ENCODE measurements around the gene ZNF511. TPM values are rescaled to one million over a fixed set of nuclear protein-coding genes. Genes with fewer than 3 reads are reported as not detected.

ZNF511 gene
- total RNA-seq, 1 experiment from 2014 or later = 49.0 TPM

GRCh38 chr10:133311570-133311969 is 2.9 kb downstream of the ZNF511 start:
- no TSS peak for BruUV-seq (replicated peaks)
- intact Hi-C loops (cut with micrococcal nuclease) = no loop called here
- H3K9me2 ChIP-seq (ENCODE audit: insufficient read depth) = no peaks in the 10 kb centered on the region
- DNase-seq (ENCODE audit: low read depth, low spot score) (no peak), ATAC-seq (no peak)
- no peaks in the 10 kb centered on the region for H3K9me3 ChIP-seq (ENCODE audit: control insufficient read depth in 1 of 2, insufficient read depth in 1 of 2, low read depth in 1 of 2, low read length in 2 of 2)
- peaks cover 2 to 15% of the 10 kb centered on the region in 2 experiments; a peak in 2 of 4 replicates for H3K4me1 ChIP-seq (ENCODE audit: control insufficient read depth in 1 of 2, insufficient read depth in 2 of 2, low read length in 2 of 2)
- TF ChIP-seq POLR2A (IDR thresholded peaks at IDR 0.05; ENCODE audit: borderline replicate concordance, extremely low read depth, insufficient read depth, insufficient read length) (no peak), ELF1 (IDR thresholded peaks at IDR 0.05; ENCODE audit: borderline replicate concordance, low read depth) (no peak), CEBPB (IDR thresholded peaks at IDR 0.05; ENCODE audit: low read depth) (no peak), POLR2AphosphoS5 (IDR thresholded peaks at IDR 0.05; ENCODE audit: low read depth, low read length) (no peak), MAX (IDR thresholded peaks at IDR 0.05) (no peak), JUND (IDR thresholded peaks at IDR 0.05) (no peak), EZH2phosphoT487 (IDR thresholded peaks at IDR 0.05; ENCODE audit: borderline replicate concordance) (no peak), RAD21 (IDR thresholded peaks at IDR 0.05; ENCODE audit: low read depth) (no peak), SRF (IDR thresholded peaks at IDR 0.05; ENCODE audit: low read depth) (no peak), ZFX (IDR thresholded peaks at IDR 0.05) (no peak), YY1 (IDR thresholded peaks at IDR 0.05; ENCODE audit: extremely low read depth, insufficient replicate concordance, low read depth, low read length) (no peak), CBX3 (IDR thresholded peaks at IDR 0.05; ENCODE audit: low read depth) (no peak)
- TF ChIP-seq, protein P1, sequence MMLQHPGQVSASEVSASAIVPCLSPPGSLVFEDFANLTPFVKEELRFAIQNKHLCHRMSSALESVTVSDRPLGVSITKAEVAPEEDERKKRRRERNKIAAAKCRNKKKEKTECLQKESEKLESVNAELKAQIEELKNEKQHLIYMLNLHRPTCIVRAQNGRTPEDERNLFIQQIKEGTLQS (IDR thresholded peaks at IDR 0.05) = no peak
- TF ChIP-seq, protein P2, sequence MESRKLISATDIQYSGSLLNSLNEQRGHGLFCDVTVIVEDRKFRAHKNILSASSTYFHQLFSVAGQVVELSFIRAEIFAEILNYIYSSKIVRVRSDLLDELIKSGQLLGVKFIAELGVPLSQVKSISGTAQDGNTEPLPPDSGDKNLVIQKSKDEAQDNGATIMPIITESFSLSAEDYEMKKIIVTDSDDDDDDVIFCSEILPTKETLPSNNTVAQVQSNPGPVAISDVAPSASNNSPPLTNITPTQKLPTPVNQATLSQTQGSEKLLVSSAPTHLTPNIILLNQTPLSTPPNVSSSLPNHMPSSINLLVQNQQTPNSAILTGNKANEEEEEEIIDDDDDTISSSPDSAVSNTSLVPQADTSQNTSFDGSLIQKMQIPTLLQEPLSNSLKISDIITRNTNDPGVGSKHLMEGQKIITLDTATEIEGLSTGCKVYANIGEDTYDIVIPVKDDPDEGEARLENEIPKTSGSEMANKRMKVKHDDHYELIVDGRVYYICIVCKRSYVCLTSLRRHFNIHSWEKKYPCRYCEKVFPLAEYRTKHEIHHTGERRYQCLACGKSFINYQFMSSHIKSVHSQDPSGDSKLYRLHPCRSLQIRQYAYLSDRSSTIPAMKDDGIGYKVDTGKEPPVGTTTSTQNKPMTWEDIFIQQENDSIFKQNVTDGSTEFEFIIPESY (IDR thresholded peaks at IDR 0.05; ENCODE audit: extremely low read depth, insufficient replicate concordance, low read length) = no peak
- TF ChIP-seq, protein P3, sequence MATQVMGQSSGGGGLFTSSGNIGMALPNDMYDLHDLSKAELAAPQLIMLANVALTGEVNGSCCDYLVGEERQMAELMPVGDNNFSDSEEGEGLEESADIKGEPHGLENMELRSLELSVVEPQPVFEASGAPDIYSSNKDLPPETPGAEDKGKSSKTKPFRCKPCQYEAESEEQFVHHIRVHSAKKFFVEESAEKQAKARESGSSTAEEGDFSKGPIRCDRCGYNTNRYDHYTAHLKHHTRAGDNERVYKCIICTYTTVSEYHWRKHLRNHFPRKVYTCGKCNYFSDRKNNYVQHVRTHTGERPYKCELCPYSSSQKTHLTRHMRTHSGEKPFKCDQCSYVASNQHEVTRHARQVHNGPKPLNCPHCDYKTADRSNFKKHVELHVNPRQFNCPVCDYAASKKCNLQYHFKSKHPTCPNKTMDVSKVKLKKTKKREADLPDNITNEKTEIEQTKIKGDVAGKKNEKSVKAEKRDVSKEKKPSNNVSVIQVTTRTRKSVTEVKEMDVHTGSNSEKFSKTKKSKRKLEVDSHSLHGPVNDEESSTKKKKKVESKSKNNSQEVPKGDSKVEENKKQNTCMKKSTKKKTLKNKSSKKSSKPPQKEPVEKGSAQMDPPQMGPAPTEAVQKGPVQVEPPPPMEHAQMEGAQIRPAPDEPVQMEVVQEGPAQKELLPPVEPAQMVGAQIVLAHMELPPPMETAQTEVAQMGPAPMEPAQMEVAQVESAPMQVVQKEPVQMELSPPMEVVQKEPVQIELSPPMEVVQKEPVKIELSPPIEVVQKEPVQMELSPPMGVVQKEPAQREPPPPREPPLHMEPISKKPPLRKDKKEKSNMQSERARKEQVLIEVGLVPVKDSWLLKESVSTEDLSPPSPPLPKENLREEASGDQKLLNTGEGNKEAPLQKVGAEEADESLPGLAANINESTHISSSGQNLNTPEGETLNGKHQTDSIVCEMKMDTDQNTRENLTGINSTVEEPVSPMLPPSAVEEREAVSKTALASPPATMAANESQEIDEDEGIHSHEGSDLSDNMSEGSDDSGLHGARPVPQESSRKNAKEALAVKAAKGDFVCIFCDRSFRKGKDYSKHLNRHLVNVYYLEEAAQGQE (IDR thresholded peaks at IDR 0.05; ENCODE audit: low read depth) = no peak
- no peak overlapping the region for H3K4me2 ChIP-seq (ENCODE audit: low read length)
- no peak overlapping the region for H3K4me3 ChIP-seq (replicated peaks in 1 of 2; ENCODE audit: low read depth in 1 of 2, low read length in 2 of 2)
- CTCF ChIA-PET = no interaction called here
- no peak overlapping the region for H3K9ac ChIP-seq (ENCODE audit: low read length)
- H3K36me3 ChIP-seq (ENCODE audit: control insufficient read depth in 1 of 2, insufficient read depth in 2 of 2, low read length in 2 of 2) = peaks cover 0 to 3% of the 10 kb centered on the region in 2 experiments; a peak in 1 of 4 replicates
- no peaks in the 10 kb centered on the region for H3K27me3 ChIP-seq (ENCODE audit: insufficient read depth, low read length)
- RAD21 ChIA-PET (ENCODE audit: low non-redundant PET in 1 of 2, low total read pairs in 2 of 2, uncharacterized antibody in 2 of 2, unreplicated experiment in 2 of 2) = no interaction called here
- peaks cover 18% of the 10 kb centered on the region for H3K79me2 ChIP-seq (ENCODE audit: insufficient read depth, low read length)
- H2AFZ ChIP-seq (ENCODE audit: low read depth, low read length, poor library complexity, severe bottlenecking) = no peak overlapping the region
- POLR2A ChIA-PET = no interaction called here
- H4K20me1 ChIP-seq (ENCODE audit: insufficient read depth) = no peaks in the 10 kb centered on the region
- no peak overlapping the region for H3K27ac ChIP-seq (ENCODE audit: low read depth, low read length)

Measured in HCT116 (cell line).